ENCODE measurements around the gene CGNL1. TPM values are rescaled to one million over a fixed set of nuclear protein-coding genes. Genes with fewer than 3 reads are reported as not detected.

The CGNL1 gene
- total RNA-seq, 1 experiment from 2014 or later, result 34.6 TPM

DNA sequence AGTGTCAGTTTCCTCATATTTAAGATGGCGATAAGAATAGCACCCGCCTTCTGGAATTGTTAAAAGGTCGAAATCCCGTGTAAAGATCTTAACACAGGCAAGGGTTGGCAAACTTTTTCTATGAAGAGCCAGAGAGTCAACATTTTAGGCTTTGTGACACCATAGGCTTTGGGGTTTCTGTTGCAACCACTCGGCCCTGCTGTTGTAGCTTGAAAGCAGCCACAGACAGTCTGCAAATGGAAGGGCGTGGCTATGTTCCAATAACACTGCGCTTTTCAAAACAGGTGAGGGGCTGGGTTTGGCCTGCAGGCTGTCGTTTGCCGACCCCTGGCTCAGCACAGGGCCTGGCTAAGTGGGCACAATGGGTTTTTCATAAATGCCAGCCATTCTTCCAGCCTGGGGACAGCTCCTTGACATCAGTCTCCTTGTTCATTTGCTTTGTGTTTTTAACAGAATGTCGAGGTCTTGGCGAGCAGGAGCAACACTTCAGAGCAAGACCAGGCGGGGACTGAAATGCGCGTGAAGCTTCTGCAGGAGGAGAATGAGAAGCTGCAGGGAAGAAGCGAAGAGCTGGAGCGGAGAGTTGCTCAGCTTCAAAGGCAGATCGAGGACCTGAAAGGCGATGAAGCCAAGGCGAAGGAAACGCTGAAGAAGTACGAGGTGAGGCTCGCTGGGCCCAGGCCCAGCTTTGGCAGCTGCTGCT, 140.2 kb downstream of the CGNL1 start:
- H3K36me3 Mint-ChIP-seq (ENCODE audit: insufficient read depth in 1 of 3, low read depth in 3 of 3), result peaks cover 11 to 30% (median 24%) of the 10 kb centered on the region in 3 experiments

More for the DNA sequence above, 140.2 kb downstream of the CGNL1 start:
- TF ChIP-seq, protein P1, sequence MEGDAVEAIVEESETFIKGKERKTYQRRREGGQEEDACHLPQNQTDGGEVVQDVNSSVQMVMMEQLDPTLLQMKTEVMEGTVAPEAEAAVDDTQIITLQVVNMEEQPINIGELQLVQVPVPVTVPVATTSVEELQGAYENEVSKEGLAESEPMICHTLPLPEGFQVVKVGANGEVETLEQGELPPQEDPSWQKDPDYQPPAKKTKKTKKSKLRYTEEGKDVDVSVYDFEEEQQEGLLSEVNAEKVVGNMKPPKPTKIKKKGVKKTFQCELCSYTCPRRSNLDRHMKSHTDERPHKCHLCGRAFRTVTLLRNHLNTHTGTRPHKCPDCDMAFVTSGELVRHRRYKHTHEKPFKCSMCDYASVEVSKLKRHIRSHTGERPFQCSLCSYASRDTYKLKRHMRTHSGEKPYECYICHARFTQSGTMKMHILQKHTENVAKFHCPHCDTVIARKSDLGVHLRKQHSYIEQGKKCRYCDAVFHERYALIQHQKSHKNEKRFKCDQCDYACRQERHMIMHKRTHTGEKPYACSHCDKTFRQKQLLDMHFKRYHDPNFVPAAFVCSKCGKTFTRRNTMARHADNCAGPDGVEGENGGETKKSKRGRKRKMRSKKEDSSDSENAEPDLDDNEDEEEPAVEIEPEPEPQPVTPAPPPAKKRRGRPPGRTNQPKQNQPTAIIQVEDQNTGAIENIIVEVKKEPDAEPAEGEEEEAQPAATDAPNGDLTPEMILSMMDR (conservative IDR thresholded peaks at IDR 0.05), result no peak
- no CpG with 5 or more reads among the region's 22 CpGs for WGBS (ENCODE audit: extremely low coverage, insufficient read length, low lambda C conversion rate)
- H3K27me3 ChIP-seq (ENCODE audit: insufficient read depth, low read length), result no peaks in the 10 kb centered on the region
- H2AK5ac ChIP-seq (ENCODE audit: insufficient read length, low read length), result no peak overlapping the region
- no peak overlapping the region for H3K4me3 Mint-ChIP-seq
- H3K4me1 Mint-ChIP-seq, result no peaks in the 10 kb centered on the region
- H4K91ac ChIP-seq (ENCODE audit: insufficient read length, low read depth, low read length), result no peak overlapping the region
- no peaks in the 10 kb centered on the region for H3K9me3 Mint-ChIP-seq
- H4K8ac ChIP-seq (replicated peaks; ENCODE audit: insufficient read length, low read depth, low read length), result no peak overlapping the region
- no peaks in the 10 kb centered on the region for H3K4me1 ChIP-seq (ENCODE audit: insufficient read depth, low read length)
- no peak overlapping the region for H2BK12ac ChIP-seq (ENCODE audit: insufficient read length, low read depth, low read length)
- no peak overlapping the region for H3K18ac ChIP-seq (ENCODE audit: insufficient read length, low read depth, low read length)
- H3K79me2 ChIP-seq (ENCODE audit: insufficient read depth, low read length), result no peaks in the 10 kb centered on the region
- H3K9ac ChIP-seq (ENCODE audit: extremely low read depth, insufficient read length, low read length), result no peak overlapping the region
- H2BK5ac ChIP-seq (ENCODE audit: insufficient read length, low read length), result no peak overlapping the region
- H3K56ac ChIP-seq (ENCODE audit: insufficient read length, low read depth, low read length), result no peak overlapping the region
- H3K79me1 ChIP-seq (ENCODE audit: insufficient read depth, low read depth, low read length, poor library complexity, severe bottlenecking), result no peaks in the 10 kb centered on the region
- H4K20me1 ChIP-seq (ENCODE audit: control insufficient read depth, insufficient read depth, insufficient read length), result no peaks in the 10 kb centered on the region
- no peak overlapping the region for H4K5ac ChIP-seq (ENCODE audit: insufficient read length, low read depth, low read length)
- no peak overlapping the region for H3K27ac ChIP-seq (ENCODE audit: insufficient read length, low read depth, low read length)
- no peak overlapping the region for H3K4ac ChIP-seq (ENCODE audit: low read depth, low read length)
- H3K27me3 Mint-ChIP-seq (ENCODE audit: low read depth), result no peaks in the 10 kb centered on the region
- no peak overlapping the region for H3K4me2 ChIP-seq (ENCODE audit: insufficient read depth, insufficient read length, low read length)
- no peak overlapping the region for H2BK20ac ChIP-seq (ENCODE audit: low read depth, low read length, poor library complexity, severe bottlenecking)
- no peak overlapping the region for H3T11ph ChIP-seq (ENCODE audit: low read length)
- no peak overlapping the region for H2AFZ ChIP-seq (ENCODE audit: low read length)
- no peak overlapping the region for H3K23ac ChIP-seq (ENCODE audit: insufficient read length, low read depth, low read length)
- H3K27ac Mint-ChIP-seq, result no peak overlapping the region; a peak in 1 of 7 replicates
- H3K14ac ChIP-seq (ENCODE audit: insufficient read depth, low read length), result no peak overlapping the region; the same call in 1 of the 2 replicates
- DNase-seq, result no peak
- no peaks in the 10 kb centered on the region for H3K9me3 ChIP-seq (ENCODE audit: control insufficient read depth, low read depth, low read length)
- H2BK15ac ChIP-seq (ENCODE audit: low read depth, low read length), result no peak overlapping the region
- no peak overlapping the region for H2BK120ac ChIP-seq (ENCODE audit: low read depth, low read length, poor library complexity, severe bottlenecking)
- H3K23me2 ChIP-seq (ENCODE audit: insufficient read length, low read depth, low read length, poor library complexity, severe bottlenecking), result no peaks in the 10 kb centered on the region
